Measurements from ENCODE around the gene SLC25A51.

SLC25A51 gene

DNA sequence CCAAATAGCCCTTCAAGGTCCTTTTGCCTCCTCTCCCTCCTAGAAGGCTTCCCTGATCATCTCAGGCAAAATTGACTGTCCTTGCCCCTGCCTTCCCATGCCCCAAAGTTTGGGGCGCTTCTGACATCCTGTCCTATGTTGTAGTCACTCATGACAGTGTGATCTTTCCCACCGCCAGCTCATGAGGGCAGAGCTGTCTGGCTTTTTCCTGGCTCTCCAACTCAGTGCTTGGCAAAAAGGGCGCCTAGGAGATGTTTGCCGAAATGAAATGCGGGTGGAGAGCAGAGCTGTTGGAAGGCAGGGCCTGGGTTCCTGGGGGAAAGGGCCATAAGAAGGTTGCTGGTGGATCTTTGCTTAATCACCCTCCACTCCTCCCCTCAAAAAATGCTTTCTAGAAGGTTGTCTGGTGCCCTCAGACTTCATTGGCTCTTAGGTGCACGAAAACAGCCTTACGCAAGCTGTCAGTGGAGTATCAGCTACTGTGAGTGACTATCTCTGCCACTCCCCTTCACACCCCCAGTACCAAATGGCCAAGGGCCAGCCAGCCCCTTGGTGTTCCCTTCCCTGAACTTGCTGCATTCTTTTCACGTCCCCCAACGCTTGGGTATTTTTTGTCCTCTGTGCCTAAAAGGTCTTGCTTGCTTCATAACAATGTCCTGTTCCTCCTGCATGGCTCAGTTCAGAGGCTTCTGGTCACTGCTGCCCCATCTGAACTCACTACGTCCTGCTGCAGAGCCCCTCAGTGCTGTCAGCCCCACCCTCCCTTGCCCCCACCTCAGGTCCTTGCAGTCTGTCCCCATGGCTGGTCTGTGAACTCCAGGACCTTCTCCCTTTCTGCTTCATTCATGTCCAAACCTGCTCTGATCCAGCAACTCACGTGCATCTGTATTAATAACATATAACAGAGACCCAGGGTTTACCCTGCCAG lies 2.6 kb upstream of the SLC25A51 start:
- peaks cover 5 to 36% (median 30%) of the 10 kb centered on the region in 5 donors for H3K4me1 ChIP-seq (ENCODE audit: control insufficient read depth in 5 of 5, insufficient read depth in 5 of 5, low read length in 5 of 5)
- no peaks in the 10 kb centered on the region for H3K27me3 ChIP-seq (ENCODE audit: control insufficient read depth in 5 of 5, insufficient read depth in 4 of 5, low read length in 5 of 5)
- H3K27ac ChIP-seq (ENCODE audit: low read depth, low read length): no peak overlapping the region
- H3K4me3 ChIP-seq (ENCODE audit: low read depth in 1 of 5, low read length in 5 of 5): no peak overlapping the region
- no peaks in the 10 kb centered on the region for H3K36me3 ChIP-seq (ENCODE audit: control insufficient read depth in 5 of 5, insufficient read depth in 5 of 5, low read length in 5 of 5)
- no peaks in the 10 kb centered on the region for H3K9me3 ChIP-seq (ENCODE audit: control insufficient read depth in 5 of 5, low read length in 5 of 5)
- H3K9ac ChIP-seq (ENCODE audit: low read length in 5 of 5): no peak overlapping the region

DNA sequence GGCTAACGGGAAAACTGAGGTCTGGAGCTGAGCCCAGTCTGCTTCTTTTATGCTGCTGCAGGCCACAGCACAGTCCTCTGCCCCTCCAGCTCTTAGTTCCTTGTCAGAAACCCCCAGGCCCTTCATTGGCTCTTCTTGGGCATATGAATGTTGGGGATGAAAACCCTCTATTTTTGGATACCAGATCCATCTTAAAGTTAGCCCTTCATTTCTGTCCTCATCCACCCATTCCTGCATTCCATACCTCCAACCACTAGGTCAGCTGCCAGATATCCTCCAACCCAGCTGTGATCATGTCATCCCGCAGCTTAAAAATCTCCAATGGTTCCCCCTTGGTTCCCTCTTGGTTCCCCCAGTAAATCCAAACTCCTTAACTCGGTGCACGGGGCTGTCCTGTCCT lies 1.8 kb upstream of the SLC25A51 start:
- Histone ChIP-seq H3K4me1 (ENCODE audit: control insufficient read depth in 5 of 5, insufficient read depth in 5 of 5, low read length in 5 of 5) (peaks cover 5 to 36% (median 35%) of the 10 kb centered on the region in 5 donors), H3K9me3 (ENCODE audit: control insufficient read depth in 5 of 5, low read length in 5 of 5) (no peaks in the 10 kb centered on the region), H3K27me3 (ENCODE audit: control insufficient read depth in 5 of 5, insufficient read depth in 4 of 5, low read length in 5 of 5) (no peaks in the 10 kb centered on the region), H3K36me3 (ENCODE audit: control insufficient read depth in 5 of 5, insufficient read depth in 5 of 5, low read length in 5 of 5) (no peaks in the 10 kb centered on the region), H3K9ac (ENCODE audit: low read length in 5 of 5) (no peak overlapping the region), H3K27ac (ENCODE audit: low read depth, low read length) (no peak overlapping the region), H3K4me3 (ENCODE audit: low read depth in 1 of 5, low read length in 5 of 5) (no peak overlapping the region)

DNA sequence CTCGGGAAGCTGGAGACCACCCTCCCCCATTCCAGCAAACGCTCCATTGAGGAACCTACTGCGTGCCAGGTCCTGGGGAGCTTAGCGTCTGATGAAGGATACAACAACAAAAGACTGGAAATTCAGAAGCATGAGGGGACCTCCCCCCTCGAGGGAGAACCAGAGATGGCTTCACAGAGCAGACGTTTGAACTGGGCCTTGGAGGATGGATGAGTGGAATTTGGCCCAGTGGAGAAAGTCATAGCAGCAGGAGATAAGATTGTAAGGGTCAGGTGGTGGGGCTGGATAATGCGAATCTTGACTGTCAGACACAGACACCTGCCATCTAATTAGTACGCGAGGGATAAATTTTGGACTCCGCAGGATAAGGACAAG lies 1.2 kb upstream of the SLC25A51 start:
- Histone ChIP-seq H3K27me3 (ENCODE audit: control insufficient read depth in 5 of 5, insufficient read depth in 4 of 5, low read length in 5 of 5) (no peaks in the 10 kb centered on the region), H3K9ac (ENCODE audit: low read length in 5 of 5) (peak overlapping the region in 4 of 5 donors; percentile 33 to 94 (median 90)), H3K4me1 (ENCODE audit: control insufficient read depth in 5 of 5, insufficient read depth in 5 of 5, low read length in 5 of 5) (peaks cover 5 to 40% (median 38%) of the 10 kb centered on the region in 5 donors), H3K27ac (ENCODE audit: low read depth, low read length) (no peak overlapping the region), H3K9me3 (ENCODE audit: control insufficient read depth in 5 of 5, low read length in 5 of 5) (no peaks in the 10 kb centered on the region), H3K36me3 (ENCODE audit: control insufficient read depth in 5 of 5, insufficient read depth in 5 of 5, low read length in 5 of 5) (no peaks in the 10 kb centered on the region), H3K4me3 (ENCODE audit: low read depth in 1 of 5, low read length in 5 of 5) (peak overlapping the region; percentile 26 to 95 (median 85))

DNA sequence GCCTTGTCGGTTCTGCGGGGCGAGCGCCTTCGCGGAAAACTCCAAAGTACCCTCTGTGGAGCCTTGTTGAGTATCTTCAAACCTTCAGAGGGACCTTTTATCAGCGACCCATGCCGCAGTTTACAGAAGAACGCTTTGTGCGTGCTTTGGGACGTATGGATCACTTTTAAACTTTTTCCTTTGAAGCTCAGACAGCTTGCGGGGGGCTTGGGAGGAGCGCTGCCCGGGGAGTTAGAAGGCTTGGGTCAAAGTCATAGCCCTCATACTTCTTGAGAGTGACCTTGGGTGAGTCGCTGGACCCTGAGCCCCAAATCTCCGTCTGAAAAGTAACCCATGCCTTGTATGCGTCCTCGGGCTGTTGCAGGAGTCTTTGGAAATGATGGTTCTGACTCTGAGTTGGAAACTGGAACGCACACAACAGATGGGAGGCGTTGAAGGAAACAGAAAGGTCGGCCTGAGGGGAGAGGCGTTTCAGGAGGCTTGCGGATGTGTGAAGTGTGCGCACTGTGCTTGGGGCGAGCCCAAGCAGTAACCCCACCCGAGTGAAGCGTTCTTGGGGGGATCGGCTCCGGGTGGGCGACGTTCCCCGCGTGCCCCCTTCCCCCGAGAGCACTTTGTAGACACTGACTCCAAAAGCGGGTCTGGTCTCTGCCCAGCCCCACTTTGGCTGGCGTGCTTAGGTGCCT lies 661 bp upstream of the SLC25A51 start:
- peak overlapping the region; percentile 56 to 94 (median 93) for H3K9ac ChIP-seq (ENCODE audit: low read length in 5 of 5)
- no peaks in the 10 kb centered on the region for H3K9me3 ChIP-seq (ENCODE audit: control insufficient read depth in 5 of 5, low read length in 5 of 5)
- H3K4me1 ChIP-seq (ENCODE audit: control insufficient read depth in 5 of 5, insufficient read depth in 5 of 5, low read length in 5 of 5): peaks cover 5 to 40% (median 38%) of the 10 kb centered on the region in 5 donors
- peak overlapping the region; percentile 95 for H3K27ac ChIP-seq (ENCODE audit: low read depth, low read length)
- no peaks in the 10 kb centered on the region for H3K27me3 ChIP-seq (ENCODE audit: control insufficient read depth in 5 of 5, insufficient read depth in 4 of 5, low read length in 5 of 5)
- H3K36me3 ChIP-seq (ENCODE audit: control insufficient read depth in 5 of 5, insufficient read depth in 5 of 5, low read length in 5 of 5): peaks cover 0 to under 1% (median 0%) of the 10 kb centered on the region in 5 donors
- H3K4me3 ChIP-seq (ENCODE audit: low read depth in 1 of 5, low read length in 5 of 5): peak overlapping the region; percentile 84 to 95 (median 85)

DNA sequence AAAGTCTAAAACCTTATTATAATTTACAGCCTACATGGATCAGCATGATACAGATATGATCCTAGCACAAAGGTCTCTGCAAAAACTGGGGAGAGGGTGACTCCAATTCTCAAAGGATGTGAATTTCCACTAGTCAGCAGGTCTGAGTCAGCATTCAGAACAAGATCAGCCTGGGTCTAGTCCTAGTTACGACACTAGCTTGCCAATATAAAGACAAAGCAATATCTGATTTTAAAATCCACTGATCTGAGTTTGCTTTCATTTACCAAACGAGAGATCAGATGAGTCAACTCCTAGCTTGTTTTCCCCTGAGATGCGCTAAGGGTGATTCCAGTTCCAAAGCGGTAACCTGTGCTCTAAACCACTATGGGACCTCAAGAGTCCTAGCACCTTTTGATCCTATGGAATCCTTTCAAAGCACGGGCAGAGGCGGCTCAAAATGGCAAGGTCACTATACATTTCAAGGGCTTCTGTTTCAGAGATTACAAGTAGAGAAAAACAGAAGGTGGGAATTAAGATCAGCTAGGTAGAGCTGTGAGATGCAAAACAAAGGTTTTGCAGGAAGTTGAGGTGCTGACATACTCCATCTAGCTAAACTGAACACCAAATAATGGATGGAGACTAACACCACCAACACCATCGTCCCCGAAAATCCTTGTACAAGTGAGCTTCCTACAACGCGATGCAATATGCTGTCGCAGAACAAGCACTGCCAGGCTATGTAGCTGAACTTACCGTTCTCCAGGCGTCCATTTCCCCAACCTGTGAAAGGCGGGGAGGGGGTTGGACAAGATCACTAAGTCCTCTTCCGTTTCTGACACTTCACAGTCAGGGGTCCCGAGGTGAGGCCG lies 906 bp downstream of the SLC25A51 start:
- Histone ChIP-seq H3K27ac (ENCODE audit: low read depth, low read length) (peak overlapping the region; percentile 95), H3K4me1 (ENCODE audit: control insufficient read depth in 5 of 5, insufficient read depth in 5 of 5, low read length in 5 of 5) (peaks cover 5 to 48% (median 40%) of the 10 kb centered on the region in 5 donors)

DNA sequence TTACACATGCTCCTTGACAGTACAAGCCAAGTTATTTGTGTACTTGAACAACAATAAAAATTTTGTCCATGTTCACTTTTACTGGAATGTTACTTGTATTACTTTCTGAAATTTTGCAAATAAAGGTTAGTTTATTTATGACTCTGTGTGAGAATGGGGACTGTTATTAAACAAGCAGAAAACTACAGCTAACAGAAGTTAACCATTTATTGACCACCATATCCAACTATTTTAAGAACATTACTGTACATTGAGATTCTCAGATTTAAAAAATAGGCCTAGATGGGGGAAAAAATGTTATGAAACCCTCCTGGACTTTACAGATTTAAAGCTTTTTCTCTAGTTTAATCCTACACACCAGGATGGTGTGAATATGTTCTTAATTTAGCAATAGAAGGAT lies 1.8 kb downstream of the SLC25A51 start:
- Histone ChIP-seq H3K9ac (ENCODE audit: low read length in 5 of 5) (peak overlapping the region in 4 of 5 donors; percentile 0 to 94 (median 58)), H3K9me3 (ENCODE audit: control insufficient read depth in 5 of 5, low read length in 5 of 5) (no peaks in the 10 kb centered on the region), H3K4me1 (ENCODE audit: control insufficient read depth in 5 of 5, insufficient read depth in 5 of 5, low read length in 5 of 5) (peaks cover 5 to 49% (median 40%) of the 10 kb centered on the region in 5 donors), H3K4me3 (ENCODE audit: low read depth in 1 of 5, low read length in 5 of 5) (peak overlapping the region in 4 of 5 donors; percentile 85 to 95 (median 94)), H3K27ac (ENCODE audit: low read depth, low read length) (peak overlapping the region; percentile 88), H3K36me3 (ENCODE audit: control insufficient read depth in 5 of 5, insufficient read depth in 5 of 5, low read length in 5 of 5) (peaks cover 9 to 14% (median 12%) of the 10 kb centered on the region in 5 donors), H3K27me3 (ENCODE audit: control insufficient read depth in 5 of 5, insufficient read depth in 4 of 5, low read length in 5 of 5) (no peaks in the 10 kb centered on the region)

More for the DNA sequence above, 906 bp downstream of the SLC25A51 start:
- peak overlapping the region; percentile 85 to 95 (median 94) for H3K4me3 ChIP-seq (ENCODE audit: low read depth in 1 of 5, low read length in 5 of 5)
- H3K36me3 ChIP-seq (ENCODE audit: control insufficient read depth in 5 of 5, insufficient read depth in 5 of 5, low read length in 5 of 5): peaks cover 3 to 10% (median 9%) of the 10 kb centered on the region in 5 donors
- peak overlapping the region; percentile 86 to 100 (median 94) for H3K9ac ChIP-seq (ENCODE audit: low read length in 5 of 5)
- H3K9me3 ChIP-seq (ENCODE audit: control insufficient read depth in 5 of 5, low read length in 5 of 5): no peaks in the 10 kb centered on the region
- no peaks in the 10 kb centered on the region for H3K27me3 ChIP-seq (ENCODE audit: control insufficient read depth in 5 of 5, insufficient read depth in 4 of 5, low read length in 5 of 5)

DNA sequence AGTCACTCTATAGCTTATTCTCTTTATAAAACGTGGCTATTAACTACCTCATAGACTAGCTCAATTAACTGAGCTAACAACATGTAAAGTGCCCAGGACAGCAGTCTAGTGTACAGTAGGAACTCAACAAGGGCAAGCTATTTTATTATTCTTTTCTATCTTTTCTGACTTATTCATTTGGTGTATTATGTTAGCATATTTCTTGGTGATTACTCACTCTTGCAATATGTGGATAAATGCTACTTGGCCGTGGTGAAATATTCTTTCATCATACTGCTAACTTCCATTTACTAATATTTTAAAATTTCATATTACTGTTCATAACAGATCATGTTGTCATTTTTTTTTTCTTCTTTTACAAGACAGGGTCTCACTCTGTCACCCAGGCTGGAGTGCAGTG lies 4.9 kb downstream of the SLC25A51 start:
- H3K9me3 ChIP-seq (ENCODE audit: control insufficient read depth in 5 of 5, low read length in 5 of 5): no peaks in the 10 kb centered on the region
- H3K9ac ChIP-seq (ENCODE audit: low read length in 5 of 5): peak overlapping the region in 1 of 5 donors; percentile 53
- no peak overlapping the region for H3K4me3 ChIP-seq (ENCODE audit: low read depth in 1 of 5, low read length in 5 of 5)
- peaks cover 21 to 40% (median 36%) of the 10 kb centered on the region in 5 donors for H3K36me3 ChIP-seq (ENCODE audit: control insufficient read depth in 5 of 5, insufficient read depth in 5 of 5, low read length in 5 of 5)
- H3K27ac ChIP-seq (ENCODE audit: low read depth, low read length): peak overlapping the region; percentile 76
- no peaks in the 10 kb centered on the region for H3K27me3 ChIP-seq (ENCODE audit: control insufficient read depth in 5 of 5, insufficient read depth in 4 of 5, low read length in 5 of 5)
- peaks cover 5 to 38% (median 29%) of the 10 kb centered on the region in 5 donors for H3K4me1 ChIP-seq (ENCODE audit: control insufficient read depth in 5 of 5, insufficient read depth in 5 of 5, low read length in 5 of 5)

DNA sequence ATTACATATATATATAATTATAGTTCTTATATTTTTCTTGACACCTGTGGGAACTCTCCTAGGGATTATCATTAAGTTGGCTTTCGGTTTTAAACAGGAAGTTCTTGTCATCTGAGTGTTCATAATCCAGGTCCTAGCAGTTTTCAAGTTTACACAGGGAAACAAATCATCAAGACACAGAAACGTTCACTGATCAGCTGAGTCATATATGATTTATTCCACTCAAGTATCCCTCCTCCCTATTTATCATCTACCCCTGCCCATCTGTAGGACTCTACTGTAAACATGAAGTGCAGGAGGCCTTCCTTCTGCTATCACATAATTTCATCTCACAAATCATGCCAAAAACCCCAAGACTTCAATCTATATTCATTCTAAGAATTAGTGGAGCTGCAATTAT lies 6.3 kb downstream of the SLC25A51 start:
- Histone ChIP-seq H3K9me3 (ENCODE audit: control insufficient read depth in 5 of 5, low read length in 5 of 5) (no peaks in the 10 kb centered on the region), H3K27me3 (ENCODE audit: control insufficient read depth in 5 of 5, insufficient read depth in 4 of 5, low read length in 5 of 5) (no peaks in the 10 kb centered on the region), H3K36me3 (ENCODE audit: control insufficient read depth in 5 of 5, insufficient read depth in 5 of 5, low read length in 5 of 5) (peaks cover 30 to 53% (median 47%) of the 10 kb centered on the region in 5 donors), H3K4me3 (ENCODE audit: low read depth in 1 of 5, low read length in 5 of 5) (no peak overlapping the region), H3K27ac (ENCODE audit: low read depth, low read length) (no peak overlapping the region), H3K4me1 (ENCODE audit: control insufficient read depth in 5 of 5, insufficient read depth in 5 of 5, low read length in 5 of 5) (peaks cover under 1 to 31% (median 17%) of the 10 kb centered on the region in 5 donors), H3K9ac (ENCODE audit: low read length in 5 of 5) (no peak overlapping the region)

DNA sequence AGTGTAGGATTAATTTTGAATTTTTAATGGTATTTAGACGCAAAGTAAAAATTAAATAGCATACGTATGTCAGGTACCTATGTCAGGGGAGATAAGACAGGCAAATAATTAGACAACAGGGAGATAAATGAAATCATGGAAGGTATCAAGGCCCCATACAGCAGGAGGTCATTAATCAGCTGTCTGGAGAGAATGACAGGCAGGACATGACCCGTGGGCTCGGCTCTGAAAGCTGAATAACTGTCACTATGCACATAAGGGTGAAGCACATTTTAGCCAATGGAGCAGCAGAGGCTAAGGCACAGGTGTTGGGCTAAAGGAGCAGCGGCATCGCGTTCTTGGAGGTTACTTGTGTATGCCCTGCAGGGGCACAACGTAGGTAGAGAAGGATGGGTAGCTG lies 11.9 kb downstream of the SLC25A51 start:
- no peaks in the 10 kb centered on the region for H3K4me1 ChIP-seq (ENCODE audit: control insufficient read depth in 5 of 5, insufficient read depth in 5 of 5, low read length in 5 of 5)
- H3K9ac ChIP-seq (ENCODE audit: low read length in 5 of 5): no peak overlapping the region
- H3K4me3 ChIP-seq (ENCODE audit: low read depth in 1 of 5, low read length in 5 of 5): no peak overlapping the region
- no peaks in the 10 kb centered on the region for H3K9me3 ChIP-seq (ENCODE audit: control insufficient read depth in 5 of 5, low read length in 5 of 5)
- no peak overlapping the region for H3K27ac ChIP-seq (ENCODE audit: low read depth, low read length)
- H3K36me3 ChIP-seq (ENCODE audit: control insufficient read depth in 5 of 5, insufficient read depth in 5 of 5, low read length in 5 of 5): peaks cover 23 to 67% (median 44%) of the 10 kb centered on the region in 5 donors
- H3K27me3 ChIP-seq (ENCODE audit: control insufficient read depth in 5 of 5, insufficient read depth in 4 of 5, low read length in 5 of 5): no peaks in the 10 kb centered on the region
